CD8-positive, alpha-beta memory T cell (primary cell): Measurements from ENCODE around the gene NHERF1. TPM values are rescaled to one million over a fixed set of nuclear protein-coding genes. Genes with fewer than 3 reads are reported as not detected.

Source experiments
- CTCF ChIA-PET: fragments of 350-600 bp; sonication (Branson Sonifier 250); formaldehyde crosslinking; loops from one replicate; lab custom pipeline; 2021; ENCODE audit warnings: antibody characterized with exemption; lab: Charles Lee
- POLR2A ChIA-PET: fragments of 350-600 bp; sonication (Branson Sonifier 250); formaldehyde crosslinking; loops from one replicate; lab custom pipeline; 2021; ENCODE audit warnings: antibody characterized with exemption; lab: Charles Lee
- DNase-seq, 5 donors: peaks; one replicate each; pipeline versions ENCODE4 v3.0.0 to v3.0.0-alpha.2; 2020 to 2022; ENCODE audit warnings: mixed read lengths in 1 of 5
- H3K27ac ChIP-seq: one replicate; pipeline ENCODE4 v1.7.0; 2013; ENCODE audit warnings: low read depth, mild to moderate bottlenecking, low read length, moderate library complexity
- H3K27me3 ChIP-seq: 2 replicates; pipeline ENCODE4 v1.7.0; 2013; ENCODE audit warnings: low read length, mild to moderate bottlenecking; ENCODE audit not compliant: insufficient read depth, poor library complexity, severe bottlenecking
- H3K36me3 ChIP-seq: 2 replicates; pipeline ENCODE4 v1.7.0; 2013; ENCODE audit warnings: mild to moderate bottlenecking, low read length, moderate library complexity; ENCODE audit not compliant: insufficient read depth
- H3K4me1 ChIP-seq: 2 replicates; pipeline ENCODE4 v1.7.0; 2013; ENCODE audit warnings: mild to moderate bottlenecking, low read length, moderate library complexity; ENCODE audit not compliant: insufficient read depth
- H3K4me3 ChIP-seq: 2 replicates; pipeline ENCODE4 v1.7.0; 2013; ENCODE audit warnings: mild to moderate bottlenecking, low read length
- H3K9me3 ChIP-seq: 2 replicates; pipeline ENCODE4 v1.7.0; 2013; ENCODE audit warnings: mild to moderate bottlenecking, low read length
- H3K27ac Mint-ChIP-seq, 8 donors: one replicate each; pipeline ENCODE4 v1.8.0; 2020 to 2021; ENCODE audit warnings: mixed read lengths in 8 of 8, mild to moderate bottlenecking in 6 of 8, inconsistent platforms in 3 of 8, moderate library complexity in 3 of 8
- H3K27me3 Mint-ChIP-seq, 2 donors: one replicate each; pipeline ENCODE4 v1.8.0; 2020 to 2021; ENCODE audit warnings: mixed read lengths in 2 of 2, mild to moderate bottlenecking in 1 of 2, moderate library complexity in 1 of 2
- H3K36me3 Mint-ChIP-seq, 3 donors: one replicate each; pipeline ENCODE4 v1.8.0; 2020 to 2021; ENCODE audit warnings: mixed read lengths in 3 of 3, inconsistent platforms in 1 of 3, mild to moderate bottlenecking in 1 of 3
- H3K4me1 Mint-ChIP-seq, 3 donors: one replicate each; pipeline ENCODE4 v1.8.0; 2020 to 2021; ENCODE audit warnings: mixed read lengths in 3 of 3, inconsistent platforms in 1 of 3, mild to moderate bottlenecking in 1 of 3
- H3K4me3 Mint-ChIP-seq, 7 donors: one replicate each; pipeline ENCODE4 v1.8.0; 2020 to 2021; ENCODE audit warnings: mixed read lengths in 7 of 7, mild to moderate bottlenecking in 6 of 7, moderate library complexity in 4 of 7, inconsistent platforms in 2 of 7
- H3K9me3 Mint-ChIP-seq, 5 donors: one replicate each; pipeline ENCODE4 v1.8.0; 2020 to 2022; ENCODE audit warnings: mixed read lengths in 5 of 5, mild to moderate bottlenecking in 3 of 5, moderate library complexity in 2 of 5, inconsistent platforms in 1 of 5
- polyA plus RNA-seq: library from polyadenylated mRNA; unstranded; fragments of 300-500 nt; fragmentation: Illumina TruSeq; gene quantifications from one replicate; pipeline ENCODE4 v1.2.3, GENCODE V29; 2021
- total RNA-seq, 2 experiments: library from RNA; stranded (reverse); gene quantifications; one replicate each; pipeline ENCODE4 v1.2.3, GENCODE V29; 2021

NHERF1 gene
- total and polyA plus RNA-seq, 3 experiments from 2014 or later = 131 to 674 (median 133) TPM

DNA sequence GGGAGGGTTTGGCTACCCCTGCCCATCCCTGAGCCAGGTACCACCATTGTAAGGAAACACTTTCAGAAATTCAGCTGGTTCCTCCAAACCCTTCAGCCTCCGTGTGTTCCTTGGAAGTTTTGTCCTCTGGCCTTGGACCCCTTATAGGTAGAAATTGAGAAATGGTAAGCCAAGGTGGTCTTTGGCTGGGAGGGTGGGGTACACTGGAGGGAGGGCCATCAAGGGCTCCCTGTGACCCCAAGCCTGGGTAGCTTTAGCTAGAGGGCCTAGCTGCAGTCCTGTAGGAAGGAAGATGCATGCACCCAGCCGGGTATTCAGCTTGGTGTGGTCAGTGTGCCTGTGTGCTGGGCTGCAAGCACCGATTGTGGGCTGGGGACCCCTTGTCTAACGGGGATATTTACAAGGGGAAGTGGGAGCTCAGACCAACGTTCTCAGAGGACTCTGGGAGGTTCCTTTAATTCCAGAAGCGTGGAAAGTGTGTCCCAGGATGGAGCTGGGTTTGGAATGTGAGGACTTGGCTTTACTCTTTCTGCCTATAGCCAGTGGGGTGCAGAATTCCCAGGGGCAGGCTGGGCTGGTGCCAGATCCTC is 20.9 kb downstream of the NHERF1 start:
- no peak for DNase-seq
- POLR2A ChIA-PET = interaction anchor here (1.0 to 3.3 kb wide), 2 partner anchors 9 to 19 kb away, joined by 3 to 22 read pairs; no protein-coding TSS in a partner anchor
- Histone ChIP-seq H3K27me3 (no peaks in the 10 kb centered on the region), H3K36me3 (peaks cover 68% of the 10 kb centered on the region), H3K27ac (no peak overlapping the region), H3K9me3 (no peaks in the 10 kb centered on the region), H3K4me3 (no peak overlapping the region), H3K4me1 (peaks cover 18% of the 10 kb centered on the region)
- H3K36me3 Mint-ChIP-seq = peaks cover 0 to 89% (median 13%) of the 10 kb centered on the region in 3 donors
- peaks cover 37 to 60% (median 50%) of the 10 kb centered on the region in 3 donors for H3K4me1 Mint-ChIP-seq
- peak overlapping the region in 1 of 7 donors; percentile 65 for H3K4me3 Mint-ChIP-seq
- H3K9me3 Mint-ChIP-seq = no peaks in the 10 kb centered on the region
- CTCF ChIA-PET = interaction anchor here (0.8 to 13.7 kb wide), 9 partner anchors 11 to 112 kb away, joined by 3 to 214 read pairs (median 22); partner anchors contain the start of genes NHERF1 and RAB37
- H3K27ac Mint-ChIP-seq = peak overlapping the region in 7 of 8 donors; percentile 36 to 88 (median 58)
- H3K27me3 Mint-ChIP-seq = peaks cover 0 to 2% of the 10 kb centered on the region in 2 donors

DNA sequence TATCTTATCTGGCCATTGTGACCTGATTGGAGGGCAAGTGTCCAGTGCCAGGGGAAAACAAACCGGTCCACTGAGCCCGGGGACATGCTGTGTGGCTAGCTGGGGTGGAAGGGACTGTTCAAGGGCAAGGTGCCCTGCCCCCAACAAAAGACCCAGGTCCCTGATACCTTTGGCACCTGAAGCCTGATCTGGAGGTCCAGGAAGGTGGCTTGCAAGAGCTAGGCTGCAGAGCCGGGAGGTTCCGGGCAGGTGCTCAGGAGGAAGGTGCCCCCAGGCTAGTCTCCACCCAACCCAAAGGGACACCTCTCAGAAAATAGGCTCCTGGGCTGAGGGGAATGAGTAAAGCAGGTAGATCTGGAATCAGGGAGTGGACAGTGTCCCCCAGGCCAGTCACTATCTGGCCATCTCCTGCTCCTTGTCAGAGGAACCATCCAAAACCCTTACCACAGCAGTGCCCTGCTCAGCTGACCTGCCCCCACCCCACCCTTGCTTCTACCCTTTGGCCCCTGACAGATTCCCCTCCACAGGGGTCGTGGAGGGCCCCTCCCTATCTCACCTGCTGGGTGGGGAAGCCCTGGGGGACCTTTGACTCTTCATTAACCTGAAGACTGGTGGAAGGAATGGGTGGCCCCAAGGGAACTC is 21.5 kb downstream of the NHERF1 start:
- Histone ChIP-seq H3K27ac (no peak overlapping the region), H3K27me3 (no peaks in the 10 kb centered on the region), H3K4me3 (no peak overlapping the region), H3K36me3 (peaks cover 68% of the 10 kb centered on the region), H3K4me1 (peaks cover 19% of the 10 kb centered on the region), H3K9me3 (no peaks in the 10 kb centered on the region)
- no peak for DNase-seq
- no peaks in the 10 kb centered on the region for H3K9me3 Mint-ChIP-seq
- POLR2A ChIA-PET = interaction anchor here (0.6 to 3.3 kb wide), 9 partner anchors 10 to 113 kb away, joined by 3 to 22 read pairs (median 5); partner anchors contain the start of gene RAB37
- CTCF ChIA-PET = interaction anchor here (0.8 to 13.7 kb wide), 11 partner anchors 10 to 113 kb away, joined by 3 to 214 read pairs (median 22); partner anchors contain the start of genes NHERF1 and RAB37
- H3K27me3 Mint-ChIP-seq = peaks cover 0 to 2% of the 10 kb centered on the region in 2 donors
- H3K4me3 Mint-ChIP-seq = peak overlapping the region in 1 of 7 donors; percentile 83
- peak overlapping the region; percentile 65 to 99 (median 80) for H3K27ac Mint-ChIP-seq
- H3K36me3 Mint-ChIP-seq = peaks cover 0 to 83% (median 13%) of the 10 kb centered on the region in 3 donors
- H3K4me1 Mint-ChIP-seq = peaks cover 35 to 57% (median 50%) of the 10 kb centered on the region in 3 donors

DNA sequence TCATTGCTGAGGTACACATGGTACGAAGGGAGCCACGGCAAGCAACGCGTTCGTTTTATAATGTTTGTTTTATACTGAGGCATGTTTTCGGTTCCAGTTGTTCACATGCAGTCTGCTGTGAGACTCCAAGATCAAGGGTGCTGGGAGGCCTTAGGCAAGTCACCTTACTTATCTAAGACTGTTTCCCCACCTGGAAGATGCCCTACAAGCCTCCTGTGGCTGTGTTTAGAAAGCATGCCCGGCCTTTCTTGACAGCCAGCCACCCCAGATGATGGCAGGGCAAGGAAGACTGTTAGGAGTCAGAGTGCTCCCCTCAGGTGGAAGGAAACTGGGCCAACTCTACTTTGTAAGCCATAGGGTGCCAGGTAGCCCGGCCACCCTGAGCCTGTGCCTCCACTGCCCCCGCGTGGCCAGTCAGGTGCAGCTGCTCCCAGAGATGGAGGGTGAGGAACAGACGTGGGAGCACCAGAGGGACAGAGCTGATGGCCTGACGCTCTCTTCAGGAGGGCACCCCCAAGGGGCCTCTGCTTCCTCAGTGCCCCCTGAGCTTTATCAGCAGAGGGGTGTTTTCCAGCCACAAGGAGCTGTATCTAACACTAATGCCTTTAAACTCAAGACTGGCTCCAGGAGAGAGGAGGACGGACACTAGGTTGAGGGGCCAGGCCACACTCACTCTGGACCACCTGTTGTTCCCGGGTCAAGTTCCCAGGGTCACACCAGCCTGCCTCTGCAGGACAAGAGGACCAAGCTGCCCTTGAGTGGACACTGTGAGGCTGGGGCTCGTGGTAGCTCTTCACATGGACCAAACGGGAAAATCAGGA is 22.3 kb downstream of the NHERF1 start:
- Histone ChIP-seq H3K36me3 (peaks cover 67% of the 10 kb centered on the region), H3K9me3 (no peaks in the 10 kb centered on the region), H3K4me1 (peaks cover 27% of the 10 kb centered on the region), H3K4me3 (no peak overlapping the region), H3K27ac (no peak overlapping the region), H3K27me3 (no peaks in the 10 kb centered on the region)
- Mint-ChIP-seq H3K4me1 (peaks cover 38 to 61% (median 54%) of the 10 kb centered on the region in 3 donors), H3K9me3 (no peaks in the 10 kb centered on the region), H3K36me3 (peaks cover 0 to 78% (median 13%) of the 10 kb centered on the region in 3 donors), H3K27me3 (peaks cover 0 to 2% of the 10 kb centered on the region in 2 donors), H3K4me3 (peak overlapping the region in 2 of 7 donors; percentile 36 to 83), H3K27ac (peak overlapping the region; percentile 65 to 99 (median 82))
- DNase-seq = peak; percentile 65 to 86 (median 73)
- CTCF ChIA-PET = interaction anchor here (0.7 to 13.7 kb wide), 13 partner anchors 9 to 114 kb away, joined by 3 to 214 read pairs (median 17); partner anchors contain the start of genes NHERF1 and RAB37
- POLR2A ChIA-PET = interaction anchor here (0.5 to 3.3 kb wide), 12 partner anchors 9 to 113 kb away, joined by 3 to 22 read pairs (median 4); partner anchors contain the start of gene RAB37

DNA sequence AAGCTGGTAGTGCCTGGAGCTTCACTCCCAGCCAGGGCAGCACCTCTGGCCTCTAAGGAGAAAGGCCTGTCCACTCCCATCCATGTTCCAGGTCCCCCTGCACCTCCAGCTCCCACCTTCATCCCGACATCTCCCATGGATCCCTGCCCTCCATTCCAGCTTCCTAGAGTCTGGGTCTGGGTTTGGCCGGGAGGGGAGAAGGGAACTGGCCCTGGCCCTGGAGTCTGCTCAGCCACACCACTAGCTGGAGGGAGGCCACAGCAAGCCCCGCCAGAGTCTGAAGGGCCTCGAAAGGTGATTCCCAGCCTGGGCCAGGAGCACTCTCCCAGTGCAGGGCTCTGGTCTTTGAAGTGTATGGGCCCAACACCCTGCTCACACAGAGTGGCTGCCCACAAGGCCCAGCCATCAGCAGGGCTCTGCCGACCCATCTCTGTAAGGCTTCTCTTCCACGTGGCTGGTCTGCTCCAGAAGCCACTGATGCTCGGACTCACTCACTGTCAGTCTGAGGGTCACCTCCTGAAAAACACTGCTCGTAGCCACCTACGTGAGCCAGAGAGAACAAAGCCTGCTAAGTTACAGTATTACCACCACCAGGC is 23.0 kb downstream of the NHERF1 start:
- no peak overlapping the region for H3K4me3 ChIP-seq
- ChIA-PET CTCF (interaction anchor here (0.7 to 13.7 kb wide), 13 partner anchors 8 to 114 kb away, joined by 3 to 214 read pairs (median 17); partner anchors contain the start of genes NHERF1 and RAB37), POLR2A (interaction anchor here (0.5 to 3.3 kb wide), 11 partner anchors 9 to 114 kb away, joined by 3 to 22 read pairs (median 4); partner anchors contain the start of gene RAB37)
- DNase-seq = no peak
- no peaks in the 10 kb centered on the region for H3K27me3 ChIP-seq
- H3K27ac Mint-ChIP-seq = peak overlapping the region in 7 of 8 donors; percentile 10 to 99 (median 80)
- H3K36me3 Mint-ChIP-seq = peaks cover 0 to 78% (median 11%) of the 10 kb centered on the region in 3 donors
- peaks cover 0 to 2% of the 10 kb centered on the region in 2 donors for H3K27me3 Mint-ChIP-seq
- H3K4me1 ChIP-seq = peaks cover 29% of the 10 kb centered on the region
- H3K4me3 Mint-ChIP-seq = no peak overlapping the region
- peaks cover 62% of the 10 kb centered on the region for H3K36me3 ChIP-seq
- H3K27ac ChIP-seq = no peak overlapping the region
- no peaks in the 10 kb centered on the region for H3K9me3 ChIP-seq
- peaks cover 43 to 63% (median 56%) of the 10 kb centered on the region in 3 donors for H3K4me1 Mint-ChIP-seq
- no peaks in the 10 kb centered on the region for H3K9me3 Mint-ChIP-seq

DNA sequence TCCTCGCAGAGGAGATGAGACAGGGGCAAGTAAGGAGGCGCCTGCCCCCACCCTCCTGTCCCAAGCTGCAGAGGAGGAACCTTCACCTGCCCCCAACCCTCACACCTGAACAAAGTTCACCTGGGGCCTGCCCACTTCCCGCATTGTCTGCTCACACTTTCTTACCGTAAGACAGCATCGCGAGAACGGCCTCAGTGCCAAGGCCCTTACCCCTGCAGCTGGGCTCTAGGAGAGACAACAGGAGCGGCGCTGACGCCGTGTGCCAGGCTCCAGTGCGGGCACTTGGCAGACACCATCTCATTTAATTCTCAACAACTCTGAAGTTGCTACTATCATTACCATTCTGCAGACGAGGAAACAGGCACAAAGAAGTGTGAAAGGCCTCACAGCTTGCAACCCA is 23.6 kb downstream of the NHERF1 start:
- peaks cover 45 to 66% (median 62%) of the 10 kb centered on the region in 3 donors for H3K4me1 Mint-ChIP-seq
- H3K4me1 ChIP-seq = peaks cover 35% of the 10 kb centered on the region
- H3K27me3 ChIP-seq = no peaks in the 10 kb centered on the region
- H3K27ac ChIP-seq = no peak overlapping the region
- H3K9me3 ChIP-seq = no peaks in the 10 kb centered on the region
- H3K27me3 Mint-ChIP-seq = peaks cover 0 to 2% of the 10 kb centered on the region in 2 donors
- H3K36me3 Mint-ChIP-seq = peaks cover 0 to 74% (median 11%) of the 10 kb centered on the region in 3 donors
- peak overlapping the region in 6 of 8 donors; percentile 10 to 95 (median 82) for H3K27ac Mint-ChIP-seq
- ChIA-PET POLR2A (interaction anchor here (1.3 to 3.3 kb wide), 3 partner anchors 12 to 30 kb away, joined by 4 to 22 read pairs (median 6); no protein-coding TSS in a partner anchor), CTCF (interaction anchor here (1.0 to 13.7 kb wide), 7 partner anchors 8 to 115 kb away, joined by 3 to 214 read pairs (median 30); partner anchors contain the start of genes NHERF1 and RAB37)
- no peaks in the 10 kb centered on the region for H3K9me3 Mint-ChIP-seq
- no peak for DNase-seq
- no peak overlapping the region for H3K4me3 Mint-ChIP-seq
- no peak overlapping the region for H3K4me3 ChIP-seq
- H3K36me3 ChIP-seq = peaks cover 59% of the 10 kb centered on the region

DNA sequence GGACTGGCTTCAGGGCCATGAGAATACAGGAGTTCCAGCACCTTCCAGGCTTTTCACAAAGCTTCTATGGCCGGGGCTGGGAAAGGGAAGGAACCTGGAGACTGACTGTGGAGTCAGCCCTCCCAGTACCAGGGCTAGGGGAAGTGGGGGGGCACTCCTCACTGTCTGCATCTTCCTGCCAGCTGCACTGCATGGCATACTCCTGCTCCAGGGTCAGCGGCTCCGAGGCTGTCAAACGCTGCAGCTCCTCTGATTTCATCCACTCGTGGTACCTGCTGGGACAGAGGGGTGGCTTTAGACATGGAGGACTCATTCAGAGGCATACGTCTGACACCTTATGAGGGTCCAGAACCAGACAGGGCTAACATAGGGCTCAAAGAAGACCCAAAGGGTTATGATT is 25.0 kb downstream of the NHERF1 start:
- no peak for DNase-seq
- ChIA-PET CTCF (interaction anchor here (0.9 to 13.7 kb wide), 5 partner anchors 17 to 116 kb away, joined by 3 to 214 read pairs (median 52); partner anchors contain the start of gene NHERF1), POLR2A (no interaction called here)
- Mint-ChIP-seq H3K4me3 (peak overlapping the region in 4 of 7 donors; percentile 15 to 91 (median 70)), H3K4me1 (peaks cover 53 to 76% (median 70%) of the 10 kb centered on the region in 3 donors), H3K27me3 (peaks cover 0 to 2% of the 10 kb centered on the region in 2 donors), H3K36me3 (peaks cover 0 to 63% (median 11%) of the 10 kb centered on the region in 3 donors), H3K9me3 (no peaks in the 10 kb centered on the region), H3K27ac (peak overlapping the region in 6 of 8 donors; percentile 24 to 85 (median 72))
- H3K4me3 ChIP-seq = no peak overlapping the region
- H3K9me3 ChIP-seq = no peaks in the 10 kb centered on the region
- H3K36me3 ChIP-seq = peaks cover 45% of the 10 kb centered on the region
- H3K27ac ChIP-seq = no peak overlapping the region
- H3K27me3 ChIP-seq = no peaks in the 10 kb centered on the region
- H3K4me1 ChIP-seq = peaks cover 48% of the 10 kb centered on the region
